Measurements from ENCODE around the gene MYB.
"Not testable (repeated sequence)": the region's sequence is repeated elsewhere in the genome, so short reads cannot be mapped to it uniquely, and the experiment has no call there.

Gene MYB

DNA sequence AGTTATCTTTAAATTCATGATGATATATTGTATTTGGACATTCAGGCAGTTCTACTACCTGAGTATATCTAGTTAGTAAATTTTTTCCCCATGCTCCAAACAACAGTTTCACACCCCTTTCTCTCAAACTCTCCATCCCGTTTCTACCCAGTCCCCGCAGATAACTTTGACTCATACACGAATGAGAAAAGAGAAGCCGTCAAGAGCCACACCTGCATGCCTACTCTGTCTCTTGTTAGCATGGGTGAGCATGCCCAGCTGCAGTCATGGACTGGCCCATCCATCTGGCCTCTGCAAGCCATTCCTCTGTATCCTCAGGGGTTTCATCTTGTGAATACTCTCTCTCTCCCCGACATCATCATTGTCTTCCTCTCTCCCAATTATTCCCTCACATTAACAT is 41.5 kb downstream of the MYB start:
- DNase-seq (ENCODE audit: low read depth) = no peak

DNA sequence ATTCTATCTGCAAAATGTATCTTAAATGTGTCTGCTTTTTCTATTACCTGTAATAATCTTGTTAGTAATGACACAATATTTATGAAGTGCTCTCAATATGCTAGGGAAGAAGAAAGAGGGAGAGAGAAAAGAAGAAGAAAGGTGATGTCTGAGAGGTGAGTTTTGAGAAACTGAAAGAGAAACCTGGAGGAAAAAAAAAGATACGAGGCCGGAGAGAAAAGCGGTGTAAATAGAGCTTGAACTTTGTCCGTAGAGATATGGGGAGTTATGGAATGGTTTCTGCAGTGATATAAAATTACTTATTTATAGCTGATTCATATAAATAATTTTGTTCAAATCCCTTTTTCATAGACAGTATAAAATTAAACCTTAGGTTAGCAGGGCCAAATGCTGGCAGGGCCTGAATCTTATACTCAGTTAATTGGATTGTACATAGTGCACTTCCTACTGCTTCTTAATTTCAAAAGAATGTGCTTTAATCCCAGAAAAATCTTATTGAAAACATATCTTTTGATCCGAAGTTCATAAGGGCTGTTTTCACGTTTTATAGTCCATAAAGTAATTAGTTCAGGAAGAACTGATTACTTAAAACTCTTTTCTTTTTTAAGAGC is 43.0 kb downstream of the MYB start:
- no peak for DNase-seq (ENCODE audit: low read depth)

DNA sequence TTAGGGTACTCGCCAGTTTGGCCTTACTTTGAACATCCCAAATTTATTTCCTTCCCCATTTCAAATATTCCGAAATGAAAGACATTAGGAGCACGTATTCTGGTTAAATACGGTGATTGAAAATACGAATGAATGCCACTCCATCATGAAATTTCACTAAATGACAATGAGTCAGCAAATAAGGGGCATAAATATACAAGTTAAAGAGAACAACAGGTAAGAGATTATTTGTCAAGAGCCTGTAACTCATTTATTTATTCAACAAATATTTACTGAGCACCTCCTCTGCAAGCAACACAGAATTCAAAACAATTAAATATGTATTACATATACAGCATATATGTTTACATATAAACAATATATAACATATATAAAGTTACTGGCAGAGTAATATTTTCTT is 44.8 kb downstream of the MYB start:
- no peak for DNase-seq (ENCODE audit: low read depth)

DNA sequence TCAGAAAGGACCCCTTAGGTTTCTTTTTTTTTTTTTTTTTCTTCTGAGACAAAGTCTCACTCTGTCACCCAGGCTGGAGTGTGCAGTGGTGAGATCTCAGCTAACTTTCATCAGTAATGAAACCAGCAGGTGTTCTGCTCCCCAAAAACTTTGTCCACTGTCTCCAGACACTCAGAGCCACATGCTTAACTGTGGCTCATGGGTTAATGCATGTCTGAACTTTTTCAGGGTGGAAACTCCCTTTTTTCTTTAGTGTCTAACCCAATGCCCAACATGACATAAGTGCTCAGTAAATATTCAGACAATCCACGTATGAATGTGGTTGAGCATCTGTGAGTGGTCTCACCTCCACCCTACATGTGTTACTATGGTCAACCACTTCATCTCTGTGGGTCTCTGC is 45.4 kb downstream of the MYB start:
- DNase-seq (ENCODE audit: low read depth) = no peak

DNA sequence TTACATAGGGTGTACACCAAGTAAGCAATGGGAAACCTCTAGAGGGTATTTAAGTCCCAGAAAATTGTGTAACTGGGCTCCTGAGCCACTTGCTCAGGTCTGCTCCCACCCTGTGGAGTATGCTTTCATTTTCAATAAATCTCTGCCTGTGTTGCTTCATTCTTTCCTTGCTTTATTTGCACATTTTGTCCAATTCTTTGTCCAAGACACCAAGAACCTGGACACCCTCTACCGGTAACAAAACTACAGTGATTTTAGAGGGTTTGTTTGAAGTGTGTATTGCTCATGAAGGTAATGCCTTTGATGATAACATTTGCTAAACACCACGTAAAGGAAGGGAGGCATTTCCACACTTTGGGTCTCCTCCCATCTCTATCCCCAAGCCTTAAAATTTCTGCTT is 46.2 kb downstream of the MYB start:
- DNase-seq (ENCODE audit: low read depth) = no peak

DNA sequence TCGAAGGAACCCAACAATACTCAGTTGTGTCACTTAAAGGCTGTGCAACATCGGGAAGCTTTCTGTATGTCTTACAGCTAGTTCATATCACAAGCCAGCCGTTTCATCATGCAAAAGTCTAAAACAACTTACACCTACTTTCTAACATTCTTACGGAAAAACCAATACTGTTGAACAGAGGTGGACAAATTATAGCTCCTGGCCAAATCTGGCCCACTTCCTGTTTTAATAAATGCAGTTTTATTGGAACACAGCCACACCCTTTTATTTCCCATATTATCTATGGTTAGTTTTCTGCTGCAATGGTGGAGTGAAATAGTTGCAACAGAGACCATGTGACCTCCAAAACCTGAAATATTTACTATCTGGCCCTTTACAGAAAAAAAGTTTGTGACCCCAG is 46.6 kb downstream of the MYB start:
- DNase-seq (ENCODE audit: low read depth) = no peak

DNA sequence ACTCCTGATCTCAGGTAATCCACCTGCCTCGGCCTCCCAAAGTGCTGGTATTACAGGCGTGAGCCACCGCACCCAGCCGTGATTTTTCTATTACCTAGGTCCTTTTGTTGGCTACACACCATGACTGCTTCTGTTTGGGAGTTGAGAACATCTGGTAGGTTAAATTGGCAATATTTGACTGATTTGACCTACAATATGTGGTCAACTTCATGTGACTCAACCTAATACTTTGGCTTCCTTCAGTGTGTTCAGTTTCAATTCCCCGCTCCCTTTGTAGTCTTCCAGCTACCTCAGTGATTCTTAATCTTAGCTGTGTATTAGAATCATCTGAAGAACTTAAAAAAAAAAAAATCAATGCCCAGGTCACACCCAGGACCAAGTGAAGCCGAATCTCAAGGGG is 47.4 kb downstream of the MYB start:
- no peak for DNase-seq (ENCODE audit: low read depth)

DNA sequence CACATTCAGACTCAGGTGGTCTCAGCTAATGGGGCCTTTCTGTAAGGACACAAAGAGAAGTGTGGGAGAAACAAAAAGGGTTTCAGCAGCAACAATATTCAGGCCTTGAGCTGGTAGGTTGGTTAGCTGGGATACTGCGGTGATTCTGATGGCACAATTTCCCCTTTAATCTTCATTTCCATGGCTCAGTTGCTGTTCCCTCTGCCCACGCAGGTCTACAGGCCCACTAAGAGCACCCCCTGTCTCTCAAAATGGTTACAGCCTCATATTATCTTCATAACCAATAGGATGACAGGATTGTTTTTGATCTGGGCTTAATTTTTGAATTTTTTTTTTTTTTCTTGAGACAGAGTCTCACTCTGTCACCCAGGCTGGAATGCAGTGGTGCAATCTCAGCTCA is 48.9 kb downstream of the MYB start:
- DNase-seq (ENCODE audit: low read depth) = no peak

DNA sequence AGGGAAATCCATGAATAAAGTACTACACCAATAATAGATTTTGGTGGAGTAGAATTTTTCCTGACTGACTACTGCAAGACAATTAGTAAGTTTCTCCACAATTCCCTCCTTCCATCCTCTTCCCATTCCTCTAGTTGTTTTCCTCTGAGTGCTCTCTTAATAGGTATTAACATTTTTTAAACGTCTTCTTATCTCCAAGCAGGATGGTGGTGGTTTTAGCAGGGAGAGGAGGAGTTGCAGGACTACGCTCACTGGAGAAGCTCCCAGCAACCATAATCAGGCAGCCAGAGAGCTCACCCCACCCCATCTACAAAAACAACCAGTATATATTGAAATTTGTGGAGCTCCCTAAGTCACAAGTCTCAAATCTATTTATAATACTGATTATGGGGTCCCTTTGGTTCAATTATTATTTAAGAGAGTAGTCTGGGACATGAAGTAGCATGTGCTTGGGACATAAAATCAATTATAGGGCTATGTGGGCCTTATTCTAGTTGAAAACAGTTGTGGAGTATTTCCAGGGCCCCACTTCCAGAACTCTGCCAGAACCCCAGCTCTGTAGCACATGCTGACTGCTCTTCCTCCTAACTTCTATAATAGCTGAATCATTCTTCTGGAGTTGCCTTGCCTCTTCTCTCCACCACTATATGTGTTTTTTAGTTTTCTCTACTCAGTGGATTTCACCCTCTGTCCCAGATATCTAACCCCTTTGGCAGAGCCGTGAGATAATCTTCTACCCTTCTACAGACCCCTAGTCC is 49.8 kb downstream of the MYB start:
- no peak for DNase-seq (ENCODE audit: low read depth)

DNA sequence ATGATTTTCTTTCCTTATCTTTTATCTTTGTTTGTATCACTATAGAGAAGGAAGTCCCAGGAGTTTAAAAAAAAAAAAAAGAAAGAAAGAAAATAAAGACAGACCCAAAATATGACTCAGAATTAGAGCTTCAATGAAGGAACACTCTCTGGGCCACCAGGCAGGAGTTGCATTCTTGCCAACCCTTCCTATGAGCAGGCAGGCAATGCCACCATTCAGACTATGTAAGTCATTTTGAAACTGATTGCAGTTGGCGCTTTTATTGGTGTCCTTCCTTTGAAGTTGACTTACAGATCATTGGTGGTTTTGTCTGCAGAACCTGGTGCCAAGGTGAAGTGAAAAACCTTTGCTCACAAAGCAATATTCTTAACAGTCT is 50.3 kb downstream of the MYB start:
- DNase-seq (ENCODE audit: low read depth) = no peak

DNA sequence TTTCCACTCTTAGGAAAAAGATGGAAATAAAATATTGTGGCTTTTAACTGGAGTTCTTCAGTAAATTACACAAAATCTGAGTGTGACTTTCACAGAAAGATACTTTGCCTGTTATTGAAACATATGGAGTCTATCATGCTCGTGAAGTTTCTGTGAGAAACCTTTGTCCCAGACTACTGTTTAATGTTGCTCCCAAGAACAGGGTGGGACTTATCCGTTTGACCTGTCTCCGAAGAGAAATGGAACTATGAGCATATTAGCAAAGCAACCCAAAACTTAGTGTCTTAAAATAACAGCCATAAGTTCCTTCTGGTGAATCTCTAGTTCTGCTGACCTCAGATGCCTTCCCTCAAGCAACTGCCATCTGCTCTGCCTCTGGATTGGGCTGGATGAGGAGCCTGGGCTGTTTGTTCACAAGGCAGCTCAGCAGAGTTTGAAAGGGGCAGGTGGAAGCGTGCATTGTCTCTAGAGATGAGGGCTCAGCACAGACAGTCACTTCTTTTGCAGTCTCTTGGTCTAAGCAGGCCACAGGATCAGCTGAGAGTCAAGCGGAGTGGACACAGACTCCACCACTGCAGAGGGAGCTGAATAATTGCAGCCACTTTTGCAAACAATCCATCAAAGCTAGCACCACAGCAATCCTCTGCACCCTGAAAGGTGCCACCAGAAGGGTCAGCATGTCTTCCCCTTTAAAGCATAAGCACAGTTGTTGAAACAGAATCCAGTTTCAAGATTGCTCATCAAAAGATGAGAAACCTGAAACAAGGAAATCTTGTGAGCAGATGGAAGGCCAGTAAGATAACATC is 52.8 kb downstream of the MYB start:
- DNase-seq (ENCODE audit: low read depth) = no peak

DNA sequence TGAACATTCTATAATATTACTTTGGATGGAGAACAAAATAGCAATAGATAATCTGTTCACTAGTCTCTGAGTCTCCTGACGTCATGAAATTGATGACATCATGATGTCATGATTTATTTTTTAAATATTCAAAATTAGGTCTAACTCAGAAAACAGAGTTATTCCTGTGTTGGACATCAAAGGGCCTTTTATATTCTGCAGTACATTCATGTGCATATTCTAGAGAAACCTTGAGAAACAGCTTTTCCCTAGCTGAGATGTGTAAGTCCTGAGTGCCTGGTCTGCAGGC is 53.3 kb downstream of the MYB start:
- no peak for DNase-seq (ENCODE audit: low read depth)

DNA sequence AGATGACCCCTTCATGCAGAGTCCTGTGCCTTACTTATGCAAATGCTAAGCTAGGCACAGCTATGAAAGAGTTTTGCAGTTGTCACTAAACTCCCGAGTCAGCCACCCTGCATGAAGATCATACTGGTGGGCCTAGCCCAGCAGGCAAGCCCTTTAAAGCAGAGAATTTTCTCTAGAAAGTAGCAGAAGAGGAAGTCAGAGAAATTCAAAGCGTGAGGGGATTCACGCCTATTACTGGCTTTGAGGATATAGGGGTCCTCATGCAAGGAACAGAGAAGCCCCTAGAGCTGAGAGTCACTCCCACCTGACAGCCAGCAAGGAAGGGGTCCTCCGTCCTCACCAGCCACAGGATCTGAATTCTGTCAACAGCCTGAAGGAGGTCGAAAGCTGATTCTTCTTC is 54.6 kb downstream of the MYB start:
- no peak for DNase-seq (ENCODE audit: low read depth)

DNA sequence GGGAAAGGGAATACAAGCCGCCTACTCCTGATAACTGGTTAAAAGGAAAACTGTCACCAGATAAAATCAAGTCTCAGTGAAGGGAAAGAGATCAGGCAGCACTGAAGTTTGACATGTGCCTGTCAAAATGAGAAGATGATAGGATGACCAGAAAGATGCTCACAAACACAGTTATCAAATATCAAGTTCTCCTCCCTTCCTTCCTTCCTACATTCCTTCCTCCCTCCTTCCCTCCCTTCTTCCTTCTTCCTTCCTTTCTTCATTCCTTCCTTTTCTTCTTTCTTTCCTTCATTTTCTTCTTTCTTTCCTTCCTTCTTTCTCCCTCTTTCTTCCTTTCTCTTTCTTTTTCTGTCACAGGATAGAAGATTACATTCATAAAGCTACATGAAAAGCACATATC is 55.2 kb downstream of the MYB start:
- DNase-seq (ENCODE audit: low read depth) = no peak

DNA sequence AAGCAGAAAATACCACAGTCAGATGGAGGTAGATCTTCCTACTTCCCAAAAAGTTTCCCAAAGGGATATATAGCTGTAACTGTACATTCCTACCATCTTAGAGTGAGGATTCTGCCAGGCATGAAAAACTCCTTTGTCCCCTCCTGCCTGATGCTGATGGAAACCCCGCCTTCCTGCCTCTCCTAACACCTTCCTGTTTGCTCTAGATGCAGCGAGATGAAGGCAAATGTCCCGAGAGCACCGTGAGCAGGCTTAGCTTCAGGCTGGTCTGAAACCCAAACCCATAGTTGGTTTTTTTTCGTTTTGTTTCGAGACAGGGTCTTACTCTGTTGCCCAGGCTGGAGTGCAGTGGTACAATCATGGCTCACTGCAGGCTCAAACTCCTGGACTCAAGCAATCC is 55.6 kb downstream of the MYB start:
- DNase-seq (ENCODE audit: low read depth) = no peak

DNA sequence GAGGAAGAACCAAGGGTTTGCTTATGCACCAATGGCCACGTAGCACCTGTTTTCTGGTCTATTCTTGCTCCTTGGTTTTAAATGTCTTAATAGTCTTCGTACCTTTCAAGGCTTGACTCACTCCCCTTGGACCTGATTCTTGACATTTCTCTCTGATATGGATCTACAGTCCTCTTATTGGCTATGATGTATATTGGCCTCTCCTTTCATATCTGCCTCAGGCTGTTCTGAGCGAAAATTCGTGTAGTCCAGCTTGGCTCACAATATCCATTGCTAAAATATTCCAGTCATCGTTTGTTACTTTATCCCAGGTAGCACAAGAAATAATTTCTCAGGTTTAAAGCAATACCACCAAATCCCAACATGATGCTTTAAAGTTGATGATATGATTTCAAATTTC is 59.6 kb downstream of the MYB start:
- DNase-seq (ENCODE audit: low read depth) = no peak

DNA sequence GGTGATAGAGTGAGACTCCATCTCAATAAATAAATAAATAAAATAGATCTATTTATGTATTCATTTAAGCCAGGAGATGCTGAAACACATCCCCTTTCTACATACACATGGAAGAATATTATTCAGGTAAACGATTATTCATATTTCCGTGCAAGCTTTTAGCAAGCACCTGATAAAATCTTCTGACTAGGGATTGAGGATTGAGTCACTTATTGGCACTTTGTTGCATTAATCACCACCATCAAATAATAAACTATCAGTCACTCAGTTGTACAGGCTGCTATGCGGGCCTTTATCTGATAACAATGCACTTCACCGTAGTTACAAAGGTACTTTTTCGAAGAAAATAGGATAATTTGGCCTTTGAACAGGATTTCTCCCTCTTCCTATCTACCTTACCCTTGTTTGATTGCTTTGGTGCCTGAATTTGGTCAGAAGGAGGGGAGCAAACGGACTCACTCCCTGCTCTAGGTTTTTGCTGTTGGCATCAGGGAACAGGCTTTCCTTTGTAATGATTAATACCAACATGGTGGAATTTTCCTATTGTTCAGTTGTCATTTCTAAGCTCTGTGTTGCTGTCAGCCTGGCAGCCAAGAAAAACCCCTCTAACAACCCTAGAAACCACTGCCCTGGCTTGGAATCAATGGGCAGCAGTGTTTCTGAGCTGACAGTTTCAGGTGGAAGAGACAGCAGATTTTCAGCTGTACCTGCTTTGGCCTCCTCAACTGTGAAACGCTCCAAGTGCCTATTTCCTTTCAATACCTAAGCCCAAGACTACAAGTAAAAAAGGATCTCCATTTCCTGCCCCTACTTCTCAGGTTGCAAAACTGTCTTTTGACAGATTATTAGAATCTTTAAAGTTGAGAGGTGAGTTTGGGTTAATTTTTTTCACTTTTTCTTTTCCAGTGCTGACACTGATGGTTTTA is 63.0 kb downstream of the MYB start:
- no peak for DNase-seq (ENCODE audit: low read depth)

DNA sequence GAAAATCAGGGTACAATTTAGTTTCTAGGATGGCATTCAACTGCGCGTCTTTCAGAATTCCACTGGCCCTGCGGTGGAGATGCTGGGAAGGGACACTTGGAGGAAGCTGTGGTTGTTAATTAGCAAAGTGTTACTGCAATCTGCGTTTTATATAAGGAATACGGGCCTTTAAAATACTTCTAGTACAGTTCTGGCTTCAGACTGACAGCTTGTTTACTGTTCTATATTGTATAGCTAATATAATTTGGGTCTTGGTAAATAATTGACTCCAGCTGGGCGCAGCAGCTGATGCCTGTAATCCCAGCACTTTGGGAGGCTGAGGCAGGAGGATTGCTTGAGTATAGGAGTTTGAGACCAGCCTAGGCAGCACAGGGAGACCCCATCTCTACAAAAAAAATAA is 63.7 kb downstream of the MYB start:
- DNase-seq (ENCODE audit: low read depth) = no peak

DNA sequence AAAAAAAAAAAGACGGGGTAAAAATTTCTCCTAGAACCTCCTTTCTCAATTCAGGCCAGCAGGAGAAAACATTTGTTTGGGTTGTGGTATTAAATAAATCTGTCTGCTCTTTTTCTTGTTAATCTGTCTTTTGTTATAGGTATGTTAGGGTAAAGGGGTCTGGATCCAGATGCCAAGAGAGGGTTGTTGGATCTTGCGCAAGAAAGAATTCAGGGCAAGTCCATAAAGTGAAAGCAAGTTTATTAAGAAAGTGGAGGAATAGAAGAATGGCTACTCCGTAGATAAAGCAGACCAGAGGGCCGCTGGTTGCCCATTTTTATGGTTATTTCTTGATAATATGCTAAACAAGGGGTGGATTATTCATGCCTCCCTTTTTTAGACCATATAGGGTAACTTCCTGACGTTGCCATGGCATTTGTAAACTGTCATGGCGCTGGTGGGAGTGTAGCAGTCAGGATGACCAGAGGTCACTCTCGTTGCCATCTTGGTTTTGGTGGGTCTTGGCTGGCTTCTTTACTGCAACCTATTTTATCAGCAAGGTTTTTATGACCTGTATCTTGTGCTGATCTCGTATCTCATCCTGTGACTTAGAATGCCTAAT is 65.4 kb downstream of the MYB start:
- not testable (repeated sequence) for DNase-seq (ENCODE audit: low read depth)

DNA sequence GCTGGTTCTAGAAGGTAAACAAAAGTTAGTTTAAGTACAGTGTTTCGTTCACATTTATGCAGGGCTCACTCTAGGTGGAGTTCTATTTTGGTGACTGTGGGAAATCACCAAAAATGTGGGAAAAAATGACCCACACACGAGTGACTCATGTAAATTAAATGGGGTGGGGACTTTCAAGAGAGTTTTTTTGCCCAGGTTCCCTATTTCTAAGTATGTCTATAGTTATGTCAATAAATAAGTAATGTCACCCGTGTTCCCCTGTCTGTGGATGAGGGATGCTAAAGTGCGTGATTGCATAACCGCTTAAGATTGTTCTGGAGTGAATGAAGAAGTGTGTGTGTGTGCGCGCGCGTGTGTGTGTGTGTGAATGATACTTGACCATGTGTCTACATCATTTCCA is 69.1 kb downstream of the MYB start:
- no peak for DNase-seq (ENCODE audit: low read depth)

DNA sequence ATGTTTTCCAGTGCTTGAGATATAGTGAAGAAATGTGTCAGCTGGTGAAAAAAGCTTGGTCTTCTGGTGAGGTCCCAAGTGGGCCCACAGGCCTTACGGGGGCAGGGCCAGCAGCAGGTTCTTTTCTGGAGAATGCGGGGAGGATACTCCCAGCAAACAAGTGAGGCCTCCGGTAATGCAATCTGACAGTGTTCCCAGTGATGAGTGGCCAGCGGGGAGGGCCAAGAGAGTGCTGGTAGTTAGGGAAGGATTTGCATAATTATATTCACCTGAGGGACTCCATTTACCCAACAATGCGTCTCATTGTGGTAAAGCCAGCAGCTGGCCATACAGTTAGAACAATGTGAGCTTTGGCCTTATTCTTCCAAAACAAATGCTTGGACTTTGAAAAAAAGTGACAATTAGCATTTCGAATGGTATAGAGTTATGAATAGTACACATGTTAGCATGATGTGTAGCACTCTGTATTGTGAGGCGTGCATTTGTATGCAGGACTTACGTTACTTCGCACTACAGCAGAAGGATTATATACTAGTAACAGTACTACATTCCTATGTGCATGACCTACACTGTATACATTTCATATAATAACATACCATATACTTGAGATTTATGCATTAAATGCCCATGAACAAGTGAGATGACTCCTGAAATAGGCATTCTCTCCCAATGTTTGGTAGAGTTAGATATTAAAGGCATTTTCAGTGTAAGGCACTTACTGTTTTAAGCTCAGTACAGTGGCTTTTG is 69.8 kb downstream of the MYB start:
- no peak for DNase-seq (ENCODE audit: low read depth)

All from GM04504 (cell line).